ENCODE measurements around the gene CASP3. TPM values are rescaled to one million over a fixed set of nuclear protein-coding genes. Genes with fewer than 3 reads are reported as not detected.

Gene CASP3
- total and polyA plus RNA-seq, 9 of the 15 experiments (the other 6 are each of a cell fraction or from before 2014, with no cell fraction given): 17.6 to 40.1 (median 31.8) TPM

DNA sequence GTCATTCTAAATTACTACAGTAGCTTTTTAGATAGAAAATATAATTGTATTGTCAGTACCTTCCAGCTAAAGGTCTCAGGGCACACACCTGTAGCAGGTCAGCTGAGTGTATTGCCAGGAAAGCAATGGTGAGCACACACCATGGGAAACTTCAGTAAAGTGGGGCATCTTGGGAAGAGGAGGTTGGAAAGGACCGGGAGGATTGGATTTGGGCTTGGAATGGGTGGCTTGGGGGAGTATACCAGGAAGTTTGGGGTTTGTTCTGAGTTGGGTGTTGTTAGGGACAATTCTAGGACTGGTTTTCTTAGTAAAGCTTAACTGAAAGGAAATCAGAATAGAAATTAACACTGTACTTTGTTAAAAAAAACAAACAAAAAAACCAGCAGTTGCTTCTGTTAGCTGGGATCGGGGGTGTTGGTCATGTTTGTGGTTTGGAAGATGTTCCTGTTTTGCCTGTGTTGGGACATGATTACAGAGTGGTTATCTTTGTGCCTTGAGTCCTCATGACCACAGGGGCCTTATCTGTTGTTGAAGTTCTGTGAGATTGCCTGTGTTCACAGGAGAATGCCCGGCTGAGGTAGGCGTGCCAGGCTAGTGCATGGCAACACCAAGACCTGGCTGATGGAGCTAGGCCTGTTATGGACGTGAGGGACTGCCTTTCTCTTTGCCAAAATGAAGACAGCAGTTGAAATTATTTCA, 35.4 kb upstream of the CASP3 start:
- Histone ChIP-seq H4K20me1 (replicated peaks; ENCODE audit: control insufficient read depth, insufficient read depth, low read length) (no peaks in the 10 kb centered on the region), H3K36me3 (ENCODE audit: control insufficient read depth, insufficient read depth, low read length) (no peaks in the 10 kb centered on the region; the same call in 2 of the 3 replicates), H3K4me1 (replicated peaks in 1 of 2; ENCODE audit: control insufficient read depth in 2 of 2, insufficient read depth in 2 of 2, low read length in 2 of 2) (peaks cover 13% of the 10 kb centered on the region in 2 experiments; a peak in 4 of 5 replicates), H3K9ac (ENCODE audit: insufficient read depth in 1 of 2, low read depth in 2 of 2, low read length in 2 of 2) (peak overlapping the region in 1 of 2 experiments; percentile 51; a peak in 3 of 4 replicates), H3K27ac (ENCODE audit: extremely low read depth, low read depth, low read length) (peak overlapping the region; percentile 88), H3K79me2 (ENCODE audit: control insufficient read depth, insufficient read depth, low read length) (no peaks in the 10 kb centered on the region), H3K4me3 (no peak overlapping the region; the same call in 1 of the 2 replicates), H3K9me3 (replicated peaks; ENCODE audit: control insufficient read depth, insufficient read depth, low read depth, low read length) (0 out of 2 replicates have a peak, but pooled peaks cover 3% of the 10 kb centered on the region), H2AFZ (ENCODE audit: low read depth, low read length) (peak overlapping the region; percentile 71; the same call in 1 of the 2 replicates), H3K27me3 (ENCODE audit: control insufficient read depth in 2 of 2, insufficient read depth in 2 of 2, low read length in 2 of 2) (no peaks in the 10 kb centered on the region), H3K4me2 (ENCODE audit: insufficient read depth, low read length) (peak overlapping the region; percentile 74), H3K9me1 (ENCODE audit: control insufficient read depth, insufficient read depth, low read length) (peaks cover 5% of the 10 kb centered on the region)
- CTCF ChIA-PET (ENCODE audit: low intra/inter-chr PET ratio): no interaction called here
- in situ Hi-C loops (cut with MboI): no loop called here
- ATAC-seq (peak; percentile 94), FAIRE-seq (peak; percentile 99), DNase-seq (ENCODE audit: extremely low read depth in 1 of 4, low spot score in 3 of 4) (peak; percentile 73 to 91 (median 82))
- POLR2A ChIA-PET: interaction anchor here (0.6 to 1.8 kb wide), 7 partner anchors 9 to 389 kb away, joined by 3 to 5 read pairs (median 4); partner anchors contain the start of gene CENPU
- intact Hi-C loops (cut with micrococcal nuclease): loop anchor here (2.0 kb wide), 1 partner anchor 36 kb away; the partner anchor contains the start of genes CASP3 and PRIMPOL
- no TSS peak for BruUV-seq (replicated peaks)
- WGBS (ENCODE audit: insufficient coverage, low coverage, missing lambda C conversion rate): 0% methylated on average over 5 of the region's 5 CpGs
- TF ChIP-seq, protein P1, sequence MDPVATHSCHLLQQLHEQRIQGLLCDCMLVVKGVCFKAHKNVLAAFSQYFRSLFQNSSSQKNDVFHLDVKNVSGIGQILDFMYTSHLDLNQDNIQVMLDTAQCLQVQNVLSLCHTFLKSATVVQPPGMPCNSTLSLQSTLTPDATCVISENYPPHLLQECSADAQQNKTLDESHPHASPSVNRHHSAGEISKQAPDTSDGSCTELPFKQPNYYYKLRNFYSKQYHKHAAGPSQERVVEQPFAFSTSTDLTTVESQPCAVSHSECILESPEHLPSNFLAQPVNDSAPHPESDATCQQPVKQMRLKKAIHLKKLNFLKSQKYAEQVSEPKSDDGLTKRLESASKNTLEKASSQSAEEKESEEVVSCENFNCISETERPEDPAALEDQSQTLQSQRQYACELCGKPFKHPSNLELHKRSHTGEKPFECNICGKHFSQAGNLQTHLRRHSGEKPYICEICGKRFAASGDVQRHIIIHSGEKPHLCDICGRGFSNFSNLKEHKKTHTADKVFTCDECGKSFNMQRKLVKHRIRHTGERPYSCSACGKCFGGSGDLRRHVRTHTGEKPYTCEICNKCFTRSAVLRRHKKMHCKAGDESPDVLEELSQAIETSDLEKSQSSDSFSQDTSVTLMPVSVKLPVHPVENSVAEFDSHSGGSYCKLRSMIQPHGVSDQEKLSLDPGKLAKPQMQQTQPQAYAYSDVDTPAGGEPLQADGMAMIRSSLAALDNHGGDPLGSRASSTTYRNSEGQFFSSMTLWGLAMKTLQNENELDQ (CRISPR knock-in tag; IDR thresholded peaks at IDR 0.05; ENCODE audit: borderline replicate concordance): no peak
- TF ChIP-seq ZNF436 (CRISPR knock-in tag; IDR thresholded peaks at IDR 0.05) (no peak), SOX6 (IDR thresholded peaks at IDR 0.05) (peak; percentile 98), NR2C1 (IDR thresholded peaks at IDR 0.05) (no peak), NR2C1 (tag; IDR thresholded peaks at IDR 0.05) (peak; percentile 43; the same call in 1 of the 2 replicates), FOXA3 (CRISPR knock-in tag; conservative IDR thresholded peaks at IDR 0.05 in 1 of 2, IDR thresholded peaks at IDR 0.05 in 1 of 2) (peak; percentile 53 to 60; a peak in 3 of 4 replicates), ZNF184 (CRISPR knock-in tag; IDR thresholded peaks at IDR 0.05) (no peak), ZNF766 (CRISPR knock-in tag; conservative IDR thresholded peaks at IDR 0.05) (peak; percentile 88), NR2C2 (CRISPR knock-in tag; IDR thresholded peaks at IDR 0.05) (no peak), NR2C2 (tag; IDR thresholded peaks at IDR 0.05) (peak; percentile 45; the same call in 1 of the 2 replicates), IRF2 (CRISPR knock-in tag; IDR thresholded peaks at IDR 0.05) (no peak), PHTF2 (CRISPR knock-in tag; IDR thresholded peaks at IDR 0.05) (no peak), NR1H2 (CRISPR knock-in tag; IDR thresholded peaks at IDR 0.05) (no peak), ILK (tag; IDR thresholded peaks at IDR 0.05; ENCODE audit: borderline replicate concordance, low read depth) (no peak), L3MBTL2 (IDR thresholded peaks at IDR 0.05) (peak; percentile 43; the same call in 1 of the 2 replicates)
- TF ChIP-seq, protein P2, sequence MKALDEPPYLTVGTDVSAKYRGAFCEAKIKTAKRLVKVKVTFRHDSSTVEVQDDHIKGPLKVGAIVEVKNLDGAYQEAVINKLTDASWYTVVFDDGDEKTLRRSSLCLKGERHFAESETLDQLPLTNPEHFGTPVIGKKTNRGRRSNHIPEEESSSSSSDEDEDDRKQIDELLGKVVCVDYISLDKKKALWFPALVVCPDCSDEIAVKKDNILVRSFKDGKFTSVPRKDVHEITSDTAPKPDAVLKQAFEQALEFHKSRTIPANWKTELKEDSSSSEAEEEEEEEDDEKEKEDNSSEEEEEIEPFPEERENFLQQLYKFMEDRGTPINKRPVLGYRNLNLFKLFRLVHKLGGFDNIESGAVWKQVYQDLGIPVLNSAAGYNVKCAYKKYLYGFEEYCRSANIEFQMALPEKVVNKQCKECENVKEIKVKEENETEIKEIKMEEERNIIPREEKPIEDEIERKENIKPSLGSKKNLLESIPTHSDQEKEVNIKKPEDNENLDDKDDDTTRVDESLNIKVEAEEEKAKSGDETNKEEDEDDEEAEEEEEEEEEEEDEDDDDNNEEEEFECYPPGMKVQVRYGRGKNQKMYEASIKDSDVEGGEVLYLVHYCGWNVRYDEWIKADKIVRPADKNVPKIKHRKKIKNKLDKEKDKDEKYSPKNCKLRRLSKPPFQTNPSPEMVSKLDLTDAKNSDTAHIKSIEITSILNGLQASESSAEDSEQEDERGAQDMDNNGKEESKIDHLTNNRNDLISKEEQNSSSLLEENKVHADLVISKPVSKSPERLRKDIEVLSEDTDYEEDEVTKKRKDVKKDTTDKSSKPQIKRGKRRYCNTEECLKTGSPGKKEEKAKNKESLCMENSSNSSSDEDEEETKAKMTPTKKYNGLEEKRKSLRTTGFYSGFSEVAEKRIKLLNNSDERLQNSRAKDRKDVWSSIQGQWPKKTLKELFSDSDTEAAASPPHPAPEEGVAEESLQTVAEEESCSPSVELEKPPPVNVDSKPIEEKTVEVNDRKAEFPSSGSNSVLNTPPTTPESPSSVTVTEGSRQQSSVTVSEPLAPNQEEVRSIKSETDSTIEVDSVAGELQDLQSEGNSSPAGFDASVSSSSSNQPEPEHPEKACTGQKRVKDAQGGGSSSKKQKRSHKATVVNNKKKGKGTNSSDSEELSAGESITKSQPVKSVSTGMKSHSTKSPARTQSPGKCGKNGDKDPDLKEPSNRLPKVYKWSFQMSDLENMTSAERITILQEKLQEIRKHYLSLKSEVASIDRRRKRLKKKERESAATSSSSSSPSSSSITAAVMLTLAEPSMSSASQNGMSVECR (CRISPR knock-in tag; IDR thresholded peaks at IDR 0.05): no peak
